ENCODE data around the gene ARHGAP8.
A peak's percentile ranks its signal among the peaks of the same experiment; 100 is the strongest.

Gene ARHGAP8

GRCh38 chr22:44827666-44828190 lies 75.4 kb downstream of the ARHGAP8 start:
- TF ChIP-seq, protein P1, sequence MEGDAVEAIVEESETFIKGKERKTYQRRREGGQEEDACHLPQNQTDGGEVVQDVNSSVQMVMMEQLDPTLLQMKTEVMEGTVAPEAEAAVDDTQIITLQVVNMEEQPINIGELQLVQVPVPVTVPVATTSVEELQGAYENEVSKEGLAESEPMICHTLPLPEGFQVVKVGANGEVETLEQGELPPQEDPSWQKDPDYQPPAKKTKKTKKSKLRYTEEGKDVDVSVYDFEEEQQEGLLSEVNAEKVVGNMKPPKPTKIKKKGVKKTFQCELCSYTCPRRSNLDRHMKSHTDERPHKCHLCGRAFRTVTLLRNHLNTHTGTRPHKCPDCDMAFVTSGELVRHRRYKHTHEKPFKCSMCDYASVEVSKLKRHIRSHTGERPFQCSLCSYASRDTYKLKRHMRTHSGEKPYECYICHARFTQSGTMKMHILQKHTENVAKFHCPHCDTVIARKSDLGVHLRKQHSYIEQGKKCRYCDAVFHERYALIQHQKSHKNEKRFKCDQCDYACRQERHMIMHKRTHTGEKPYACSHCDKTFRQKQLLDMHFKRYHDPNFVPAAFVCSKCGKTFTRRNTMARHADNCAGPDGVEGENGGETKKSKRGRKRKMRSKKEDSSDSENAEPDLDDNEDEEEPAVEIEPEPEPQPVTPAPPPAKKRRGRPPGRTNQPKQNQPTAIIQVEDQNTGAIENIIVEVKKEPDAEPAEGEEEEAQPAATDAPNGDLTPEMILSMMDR (IDR thresholded peaks at IDR 0.05; ENCODE audit: borderline replicate concordance, insufficient read depth, low read depth, low read length): no peak
- no peak overlapping the region for H3K4me3 ChIP-seq (ENCODE audit: low read depth, low read length)

DNA sequence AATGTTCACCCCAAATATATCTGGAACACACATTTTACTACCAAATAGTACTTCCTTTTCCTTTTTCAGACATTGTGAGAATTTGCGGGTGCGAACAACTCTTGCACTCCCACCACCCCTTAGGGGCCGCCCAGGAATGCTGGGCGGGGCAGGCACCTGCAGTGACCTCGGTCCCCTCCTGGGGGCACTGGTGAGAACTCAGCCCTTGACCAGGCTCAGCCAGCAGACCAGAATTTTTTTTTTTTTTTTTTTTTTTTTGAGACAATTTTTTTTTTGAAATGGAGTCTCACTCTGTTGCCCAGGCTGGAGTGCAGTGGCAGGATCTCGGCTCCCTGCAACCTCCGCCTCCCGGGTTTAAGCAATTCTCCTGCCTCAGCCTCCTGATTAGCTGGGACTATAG lies 75.8 kb downstream of the ARHGAP8 start:
- TF ChIP-seq, protein P1 (IDR thresholded peaks at IDR 0.05; ENCODE audit: borderline replicate concordance, insufficient read depth, low read depth, low read length): peak; percentile 51
- H3K4me3 ChIP-seq (ENCODE audit: low read depth, low read length): no peak overlapping the region

DNA sequence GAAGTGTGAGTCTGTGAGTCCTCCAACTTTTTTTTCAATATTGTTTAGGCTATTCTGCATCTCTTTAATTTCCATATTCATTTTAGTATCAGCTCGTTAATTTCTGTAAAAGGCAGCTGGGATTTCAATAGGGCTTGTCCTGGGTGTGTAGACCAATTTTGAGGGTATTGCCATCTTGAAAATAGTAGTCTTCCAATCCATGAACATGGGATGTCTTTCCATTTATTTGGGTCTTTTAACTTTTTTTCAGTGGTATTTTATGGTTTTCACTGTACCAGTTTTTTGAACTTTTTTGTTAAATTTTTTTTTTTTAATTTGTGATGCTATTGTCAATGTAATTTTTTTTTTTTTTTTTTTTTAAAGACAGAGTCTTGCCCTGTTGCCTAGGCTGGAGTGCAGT lies 79.5 kb downstream of the ARHGAP8 start:
- TF ChIP-seq, protein P1 (IDR thresholded peaks at IDR 0.05; ENCODE audit: borderline replicate concordance, insufficient read depth, low read depth, low read length): no peak
- H3K4me3 ChIP-seq (ENCODE audit: low read depth, low read length): no peak overlapping the region

DNA sequence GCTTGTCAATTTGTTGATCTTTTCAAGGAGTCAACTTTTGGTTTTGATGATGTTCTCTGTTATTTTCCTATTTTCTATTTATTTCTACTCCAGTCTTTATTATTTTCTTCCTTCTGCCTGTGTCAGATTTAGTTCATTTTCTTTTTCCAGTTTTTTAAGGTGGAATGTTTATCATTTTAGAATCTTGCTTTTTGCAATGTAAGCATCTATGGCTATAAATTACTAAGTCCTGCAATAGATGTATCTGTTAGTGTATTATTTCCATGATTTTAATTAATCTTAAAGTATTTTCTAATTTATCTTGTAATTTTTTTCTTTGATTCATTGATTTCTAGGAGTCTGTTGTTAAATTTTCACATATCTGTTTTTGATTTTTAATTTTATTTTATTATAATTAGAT lies 81.7 kb downstream of the ARHGAP8 start:
- TF ChIP-seq, protein P1 (IDR thresholded peaks at IDR 0.05; ENCODE audit: borderline replicate concordance, insufficient read depth, low read depth, low read length): no peak
- no peak overlapping the region for H3K4me3 ChIP-seq (ENCODE audit: low read depth, low read length)

DNA sequence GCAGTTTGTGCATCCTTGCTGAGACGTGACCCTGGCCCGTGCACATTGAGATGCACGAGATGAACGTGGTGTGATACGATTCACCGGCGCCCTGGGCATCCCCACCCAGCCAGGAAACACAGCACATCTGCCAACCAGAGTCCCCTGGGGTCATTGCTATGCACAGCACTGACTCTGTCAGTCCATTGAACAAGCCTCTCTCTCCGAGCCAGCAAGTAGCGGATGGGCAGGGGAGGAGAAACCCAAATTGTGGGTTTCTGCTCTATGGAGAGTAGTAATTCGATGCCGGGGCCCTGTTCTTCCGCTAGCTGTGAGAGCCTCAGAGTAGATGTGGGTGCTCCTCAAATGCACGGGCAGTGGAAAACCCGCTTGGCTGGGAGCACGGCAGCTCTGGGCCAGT lies 85.1 kb downstream of the ARHGAP8 start:
- H3K4me3 ChIP-seq (ENCODE audit: low read depth, low read length): no peak overlapping the region
- TF ChIP-seq, protein P1 (IDR thresholded peaks at IDR 0.05; ENCODE audit: borderline replicate concordance, insufficient read depth, low read depth, low read length): no peak

DNA sequence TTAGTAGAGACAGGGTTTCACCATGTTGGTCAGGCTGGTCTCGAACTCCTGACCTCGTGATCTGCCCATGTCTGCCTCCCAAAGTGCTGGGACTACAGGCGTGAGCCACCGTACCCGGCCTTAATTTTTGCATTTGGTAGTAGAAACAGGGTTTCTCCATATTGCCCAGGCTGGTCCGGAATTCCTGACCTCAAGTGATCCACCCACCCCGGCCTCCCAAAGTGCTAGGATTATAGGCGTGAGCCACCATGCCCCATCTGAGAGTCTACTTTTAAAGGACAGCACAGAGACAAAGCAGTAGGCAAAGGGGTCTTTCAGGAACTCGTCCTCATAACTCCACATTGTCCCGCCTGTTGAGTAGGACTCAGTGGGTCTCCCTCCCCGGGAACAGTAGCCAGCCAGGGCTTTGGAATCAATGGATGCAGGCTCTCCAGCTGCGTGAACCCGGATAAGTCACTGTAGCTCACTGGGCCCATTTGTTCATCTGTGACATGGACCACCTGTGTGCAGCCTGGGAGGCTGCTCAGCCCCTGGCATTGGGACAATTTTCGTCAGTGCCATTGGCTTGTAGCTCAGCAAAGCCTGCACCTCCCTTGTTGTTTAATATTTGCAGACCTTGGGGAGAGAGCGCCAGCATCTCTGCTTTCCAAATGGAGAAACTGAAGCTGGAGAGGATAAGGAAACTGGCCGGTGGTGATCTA lies 86.1 kb downstream of the ARHGAP8 start:
- no peak overlapping the region for H3K4me3 ChIP-seq (ENCODE audit: low read depth, low read length)
- TF ChIP-seq, protein P1 (IDR thresholded peaks at IDR 0.05; ENCODE audit: borderline replicate concordance, insufficient read depth, low read depth, low read length): no peak

GRCh38 chr22:44839061-44839460 lies 86.7 kb downstream of the ARHGAP8 start:
- TF ChIP-seq, protein P1 (IDR thresholded peaks at IDR 0.05; ENCODE audit: borderline replicate concordance, insufficient read depth, low read depth, low read length): no peak
- H3K4me3 ChIP-seq (ENCODE audit: low read depth, low read length): no peak overlapping the region
